NT2/D1 (cell line): ENCODE measurements around the gene SMIM38.

Source experiments
- DNase-seq: peaks from one replicate; pipeline ENCODE4 v3.0.0-alpha.2; 2011; ENCODE audit warnings: low read depth, low spot score
- H3K27me3 ChIP-seq: 2 replicates; pipeline ENCODE4 v1.6.0; 2011; ENCODE audit warnings: mild to moderate bottlenecking; ENCODE audit not compliant: insufficient read length, insufficient read depth
- H3K36me3 ChIP-seq: 2 replicates; pipeline ENCODE4 v1.6.1; 2011; ENCODE audit warnings: mild to moderate bottlenecking, low read length, mixed read lengths; ENCODE audit not compliant: insufficient read depth, insufficient read length
- H3K4me1 ChIP-seq: 2 replicates; pipeline ENCODE4 v1.5.1; 2011; ENCODE audit not compliant: insufficient read depth, insufficient read length
- H3K4me3 ChIP-seq: 2 replicates; pipeline ENCODE4 v1.5.1; 2011; ENCODE audit warnings: low read depth; ENCODE audit not compliant: insufficient read length
- H3K9ac ChIP-seq: 2 replicates; pipeline ENCODE4 v1.6.0; 2011; ENCODE audit warnings: low read depth; ENCODE audit not compliant: insufficient read length
- H3K9me3 ChIP-seq: 2 replicates; pipeline ENCODE4 v1.5.1; 2011; ENCODE audit warnings: mild to moderate bottlenecking, low read length; ENCODE audit not compliant: insufficient read depth
- SUZ12 ChIP-seq: IDR thresholded peaks from 2 replicates; pipeline ENCODE4 v1.6.1; 2011; ENCODE audit not compliant: insufficient read length, insufficient read depth; ENCODE audit errors: extremely low read depth
- YY1 ChIP-seq: IDR thresholded peaks from 2 replicates; pipeline ENCODE4 v1.6.1; 2011; ENCODE audit not compliant: insufficient read length, insufficient read depth
- ZNF274 ChIP-seq: IDR thresholded peaks from 2 replicates; pipeline ENCODE4 v1.6.1; 2011; ENCODE audit warnings: mild to moderate bottlenecking, low read depth, low read length

Gene SMIM38

GRCh38 chr11:69111624-69112542, 43.9 kb upstream of the SMIM38 start:
- Histone ChIP-seq H3K4me3 (no peak overlapping the region), H3K9me3 (peaks cover 3% of the 10 kb centered on the region; the same call in 1 of the 2 replicates), H3K36me3 (no peaks in the 10 kb centered on the region), H3K27me3 (no peaks in the 10 kb centered on the region), H3K4me1 (no peaks in the 10 kb centered on the region), H3K9ac (no peak overlapping the region)
- DNase-seq: no peak
- TF ChIP-seq YY1: no peak
- no peak for TF ChIP-seq SUZ12
- no peak for TF ChIP-seq ZNF274

DNA sequence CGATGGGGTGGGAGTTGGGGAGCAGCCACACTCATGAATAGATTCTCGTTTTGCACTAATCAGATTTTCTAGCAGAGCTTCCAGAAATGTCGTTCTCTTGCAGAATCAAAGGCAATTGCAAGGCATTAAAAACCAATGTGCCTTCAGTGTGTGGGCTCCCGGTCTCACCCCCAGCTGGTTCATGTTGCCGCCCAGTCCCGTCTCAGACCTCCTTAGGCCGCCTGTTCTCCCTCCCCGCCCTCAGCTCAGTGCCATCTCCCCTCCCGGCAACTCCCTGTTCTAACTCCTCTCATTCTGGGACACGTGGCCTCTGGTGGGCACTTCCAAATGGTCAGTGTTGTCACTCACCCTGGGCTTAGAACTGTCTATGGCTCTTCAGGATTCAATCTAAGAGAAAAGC, 42.5 kb upstream of the SMIM38 start:
- no peaks in the 10 kb centered on the region for H3K27me3 ChIP-seq
- no peak overlapping the region for H3K9ac ChIP-seq
- peaks cover 3% of the 10 kb centered on the region; the same call in 1 of the 2 replicates for H3K9me3 ChIP-seq
- TF ChIP-seq SUZ12 (no peak), ZNF274 (no peak), YY1 (no peak)
- no peaks in the 10 kb centered on the region for H3K36me3 ChIP-seq
- H3K4me3 ChIP-seq: no peak overlapping the region
- DNase-seq: no peak
- H3K4me1 ChIP-seq: no peaks in the 10 kb centered on the region

GRCh38 chr11:69113646-69114340, 41.9 kb upstream of the SMIM38 start:
- no peaks in the 10 kb centered on the region for H3K9me3 ChIP-seq
- TF ChIP-seq SUZ12 (no peak), ZNF274 (no peak), YY1 (no peak)
- no peaks in the 10 kb centered on the region for H3K36me3 ChIP-seq
- H3K4me3 ChIP-seq: no peak overlapping the region
- no peak for DNase-seq
- H3K9ac ChIP-seq: no peak overlapping the region
- no peaks in the 10 kb centered on the region for H3K4me1 ChIP-seq
- H3K27me3 ChIP-seq: no peaks in the 10 kb centered on the region

DNA sequence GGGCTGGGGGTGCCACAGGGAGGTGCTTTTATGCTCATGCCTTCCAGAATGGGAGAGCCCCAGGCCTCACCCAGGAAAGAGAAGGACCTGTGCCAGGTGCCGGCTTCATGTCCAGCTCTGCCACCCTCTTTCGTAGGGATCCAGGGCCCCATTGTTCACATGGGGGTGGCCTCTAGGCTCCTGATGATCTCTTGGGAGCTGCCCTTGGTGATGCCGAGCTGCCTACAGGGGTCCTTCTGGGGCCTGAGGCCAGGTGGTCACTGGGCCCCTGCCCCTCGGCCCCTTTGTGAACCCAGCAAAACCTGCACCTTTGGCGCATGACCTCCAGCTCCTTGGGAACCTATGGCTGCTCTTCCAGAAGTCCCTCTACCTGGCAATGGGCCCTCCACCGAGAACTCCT, 41.4 kb upstream of the SMIM38 start:
- Histone ChIP-seq H3K4me1 (no peaks in the 10 kb centered on the region), H3K9ac (no peak overlapping the region), H3K27me3 (no peaks in the 10 kb centered on the region), H3K36me3 (no peaks in the 10 kb centered on the region), H3K9me3 (peaks cover 6% of the 10 kb centered on the region), H3K4me3 (no peak overlapping the region)
- no peak for TF ChIP-seq ZNF274
- TF ChIP-seq SUZ12: no peak
- no peak for TF ChIP-seq YY1
- no peak for DNase-seq

DNA sequence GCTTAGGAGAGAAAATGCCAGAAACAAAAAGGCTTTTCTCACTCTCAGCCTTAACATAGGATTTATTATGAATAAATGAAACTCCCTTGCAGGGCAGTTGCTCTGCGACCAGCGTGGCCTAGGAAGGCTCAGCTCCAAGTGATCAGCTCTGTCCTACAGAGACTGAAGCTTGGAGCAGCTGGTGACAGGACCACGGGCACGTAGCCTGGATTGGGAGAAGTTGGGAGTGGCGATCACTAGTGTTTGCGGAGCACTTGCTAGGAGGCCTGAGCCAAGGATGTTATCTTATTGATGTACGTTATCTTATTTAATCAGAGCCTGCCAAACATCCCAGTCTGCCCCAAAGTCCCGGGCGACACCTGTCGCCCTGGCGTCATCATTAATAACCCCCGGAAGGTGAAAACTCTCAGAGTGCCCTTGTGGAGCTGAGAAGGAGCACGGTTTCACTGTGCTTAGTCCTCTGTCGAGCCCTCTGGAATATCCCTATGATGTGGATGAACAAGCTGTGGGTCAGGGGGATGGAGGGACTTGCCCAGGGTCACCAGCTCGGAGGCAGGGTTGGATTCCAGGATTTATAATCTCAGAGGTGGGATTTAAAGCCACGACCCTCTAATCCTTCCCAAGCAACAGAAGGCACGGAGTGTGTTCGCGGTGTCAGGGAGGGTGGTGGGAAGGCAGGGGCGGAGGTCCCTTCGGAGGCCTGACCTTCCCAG, 40.8 kb upstream of the SMIM38 start:
- no peak overlapping the region for H3K4me3 ChIP-seq
- no peak for TF ChIP-seq ZNF274
- no peak for TF ChIP-seq SUZ12
- TF ChIP-seq YY1: no peak

DNA sequence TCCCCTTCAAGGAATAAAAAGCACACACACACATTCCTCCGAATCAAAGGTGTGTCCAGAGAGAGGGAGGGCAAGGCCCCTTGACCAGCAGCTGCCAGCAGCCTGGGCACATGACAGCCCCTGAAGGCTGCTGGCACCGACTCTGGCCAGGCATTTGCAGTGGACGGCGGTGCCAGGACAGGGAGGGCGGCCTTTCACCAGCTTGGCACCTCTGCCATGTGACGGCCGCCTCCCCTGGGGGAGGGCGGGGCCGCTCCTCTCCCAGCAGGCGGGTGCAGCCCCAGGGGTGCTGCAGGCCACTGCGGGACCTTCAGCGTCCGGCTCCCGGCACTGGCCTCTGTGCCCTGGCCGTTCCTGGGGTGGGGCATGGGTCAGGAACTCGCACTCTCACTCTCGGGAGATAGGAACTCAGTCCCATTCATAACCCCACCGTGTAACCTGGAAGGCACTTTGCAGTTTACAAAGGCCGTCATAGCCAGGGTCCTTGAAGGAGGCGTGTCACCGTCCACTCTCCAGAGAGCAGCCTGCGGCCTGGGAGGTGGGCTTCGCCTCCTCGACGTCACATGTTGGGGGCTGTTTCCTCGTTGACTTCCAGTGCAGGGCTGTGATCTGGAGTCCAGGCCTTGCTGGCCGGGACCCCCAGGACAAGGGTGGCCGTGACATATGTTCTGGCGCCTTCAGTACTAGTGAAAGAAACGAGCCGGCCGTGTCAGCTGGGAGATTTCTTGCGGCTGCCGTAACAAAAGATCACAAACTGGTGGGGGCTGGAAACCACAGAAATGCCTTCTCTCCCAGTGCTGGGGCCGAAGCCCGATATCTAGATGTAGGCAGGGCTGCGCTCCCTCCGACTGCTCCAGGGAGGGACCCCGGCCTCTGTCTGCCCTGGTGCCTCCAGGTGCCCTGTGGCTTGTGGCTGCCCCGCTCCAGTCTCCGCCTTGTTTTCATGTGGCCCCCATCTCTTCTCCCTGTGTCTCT, 39.9 kb upstream of the SMIM38 start:
- no peaks in the 10 kb centered on the region for H3K36me3 ChIP-seq
- H3K9me3 ChIP-seq: peaks cover 8% of the 10 kb centered on the region
- no peak overlapping the region for H3K9ac ChIP-seq
- DNase-seq: no peak
- H3K4me3 ChIP-seq: no peak overlapping the region
- TF ChIP-seq YY1 (no peak), ZNF274 (no peak), SUZ12 (no peak)
- H3K27me3 ChIP-seq: no peaks in the 10 kb centered on the region
- peaks cover 2% of the 10 kb centered on the region for H3K4me1 ChIP-seq

More for the DNA sequence above, 40.8 kb upstream of the SMIM38 start:
- Histone ChIP-seq H3K9ac (no peak overlapping the region), H3K9me3 (peaks cover 8% of the 10 kb centered on the region), H3K36me3 (no peaks in the 10 kb centered on the region), H3K27me3 (no peaks in the 10 kb centered on the region), H3K4me1 (no peaks in the 10 kb centered on the region)
- DNase-seq: no peak
